H1 (cell line): Measurements from ENCODE around the gene ENOX2. TPM values are rescaled to one million over a fixed set of nuclear protein-coding genes. Genes with fewer than 3 reads are reported as not detected.

ENCODE experiments used
- BRCA1 ChIP-seq: IDR thresholded peaks from 2 replicates; pipeline ENCODE4 v1.6.1; 2012; ENCODE audit warnings: low read depth, low read length, improper control_type of control experiment
- CHD7 ChIP-seq: fragments of 300-600 bp; sonication (generic); IDR thresholded peaks from 2 replicates; pipeline ENCODE4 v1.7.1; 2012; ENCODE audit warnings: low read length, moderate library complexity, mild to moderate bottlenecking, inconsistent platforms; ENCODE audit not compliant: insufficient replicate concordance
- GTF2F1 ChIP-seq: IDR thresholded peaks from 2 replicates; pipeline ENCODE4 v1.6.1; 2012; ENCODE audit warnings: low read depth, low read length, improper control_type of control experiment, borderline replicate concordance
- RFX5 ChIP-seq: IDR thresholded peaks from 2 replicates; pipeline ENCODE4 v1.6.1; 2011; ENCODE audit warnings: low read depth, low read length, improper control_type of control experiment, borderline replicate concordance
- SUZ12 ChIP-seq: fragments of 200-600 bp; sonication (generic); IDR thresholded peaks from 2 replicates; pipeline ENCODE4 v1.6.1; 2012; ENCODE audit warnings: mild to moderate bottlenecking, inconsistent platforms, low read length, moderate library complexity, mixed read lengths
- USF2 ChIP-seq: IDR thresholded peaks from 2 replicates; pipeline ENCODE4 v1.6.1; 2011; ENCODE audit warnings: low read length, improper control_type of control experiment
- YY1 ChIP-seq: IDR thresholded peaks from 2 replicates; pipeline ENCODE4 v1.6.1; 2011; ENCODE audit warnings: low read depth, mild to moderate bottlenecking, low read length
- polyA plus RNA-seq, 7 experiments: library from polyadenylated mRNA; depleted of rRNA in 3 of 7; stranded (reverse) in 5 of 7; unstranded in 2 of 7; fragments of >200 nt in 5 of 7; fragments of 200-250 nt in 2 of 7; gene quantifications; 1 replicate in 5 of 7; 2 replicates in 1 of 7; 4 replicates in 1 of 7; pipeline versions ENCODE4 v1.2.1 to v1.2.3, GENCODE V29; 2011 to 2013; ENCODE audit warnings: missing spikeins in 2 of 7, mixed read lengths in 2 of 7
- total RNA-seq: library from RNA; stranded (reverse); fragmentation: NEBNext Ultra II Directional; extraction: Animal tissue kit (Norgen Biotek cat#: 25700); gene quantifications from 2 replicates; pipeline ENCODE4 v1.2.1, GENCODE V29; 2021

The ENOX2 gene
- total and polyA plus RNA-seq, 2 of the 8 experiments (the other 6 are each of a cell fraction or from before 2014, with no cell fraction given), result 4.5 to 12.3 TPM

- TF ChIP-seq CHD7 (no peak), RFX5 (no peak), YY1 (no peak), USF2 (no peak), BRCA1 (no peak), GTF2F1 (no peak), SUZ12 (no peak)
- TF ChIP-seq, all 59 proteins: peak for 0
Observed at GRCh38 chrX:130577431-130577830, 325.6 kb downstream of the ENOX2 start (continued).
